ENCODE results near the gene ZDHHC20.

The ZDHHC20 gene, protein sequence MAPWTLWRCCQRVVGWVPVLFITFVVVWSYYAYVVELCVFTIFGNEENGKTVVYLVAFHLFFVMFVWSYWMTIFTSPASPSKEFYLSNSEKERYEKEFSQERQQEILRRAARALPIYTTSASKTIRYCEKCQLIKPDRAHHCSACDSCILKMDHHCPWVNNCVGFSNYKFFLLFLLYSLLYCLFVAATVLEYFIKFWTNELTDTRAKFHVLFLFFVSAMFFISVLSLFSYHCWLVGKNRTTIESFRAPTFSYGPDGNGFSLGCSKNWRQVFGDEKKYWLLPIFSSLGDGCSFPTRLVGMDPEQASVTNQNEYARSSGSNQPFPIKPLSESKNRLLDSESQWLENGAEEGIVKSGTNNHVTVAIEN

DNA sequence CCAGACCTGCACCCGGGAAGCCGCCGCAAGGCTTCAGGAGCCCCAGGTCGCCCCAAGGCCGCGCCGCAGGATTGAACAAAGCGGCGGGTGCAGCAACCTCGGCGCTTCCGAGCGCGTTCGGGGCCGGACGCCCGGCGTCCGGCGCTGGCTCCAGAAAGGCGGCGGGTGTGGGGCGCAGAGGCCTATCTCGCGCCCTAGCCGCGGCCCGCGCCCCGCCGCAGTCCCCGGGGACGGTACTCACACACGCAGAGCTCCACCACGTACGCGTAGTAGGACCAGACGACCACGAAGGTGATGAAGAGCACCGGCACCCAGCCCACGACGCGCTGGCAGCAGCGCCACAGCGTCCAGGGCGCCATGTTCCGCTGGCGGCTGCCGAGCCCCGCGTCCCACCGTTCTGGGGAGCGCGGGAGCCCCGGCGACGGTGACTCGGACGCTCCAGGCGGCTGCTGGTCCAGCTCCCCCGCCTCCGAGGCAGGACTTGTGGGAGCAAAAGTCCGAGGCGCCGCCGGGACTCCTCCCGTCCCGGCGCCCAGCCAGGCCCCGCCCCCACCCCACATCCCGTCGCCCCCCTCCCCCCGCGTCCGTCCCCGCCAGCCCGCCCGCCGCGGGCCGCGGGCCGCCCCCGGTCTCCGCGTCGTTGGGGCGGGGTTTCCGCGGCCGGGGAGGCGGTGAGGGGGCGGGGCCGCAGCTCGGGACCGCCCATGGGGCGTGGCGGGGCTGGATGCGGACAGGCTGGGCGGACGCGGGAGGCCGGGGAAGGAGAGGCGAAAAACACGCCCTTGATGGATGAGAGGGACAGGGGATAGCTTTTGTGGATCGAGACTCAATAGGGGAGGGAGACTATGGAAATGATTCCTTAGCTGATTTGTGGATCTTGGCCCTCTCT, at the start of gene ZDHHC20:
TSS of gene ZDHHC20 (minus strand) at position 491 of the 889 bp plus-strand sequence. CDS start at position 359, 132 bp downstream.
- peak within 1 kb of the TSS; percentile 94 for H3K4me3 ChIP-seq (ENCODE audit: low read depth, low read length)
- TF ChIP-seq, protein P1, sequence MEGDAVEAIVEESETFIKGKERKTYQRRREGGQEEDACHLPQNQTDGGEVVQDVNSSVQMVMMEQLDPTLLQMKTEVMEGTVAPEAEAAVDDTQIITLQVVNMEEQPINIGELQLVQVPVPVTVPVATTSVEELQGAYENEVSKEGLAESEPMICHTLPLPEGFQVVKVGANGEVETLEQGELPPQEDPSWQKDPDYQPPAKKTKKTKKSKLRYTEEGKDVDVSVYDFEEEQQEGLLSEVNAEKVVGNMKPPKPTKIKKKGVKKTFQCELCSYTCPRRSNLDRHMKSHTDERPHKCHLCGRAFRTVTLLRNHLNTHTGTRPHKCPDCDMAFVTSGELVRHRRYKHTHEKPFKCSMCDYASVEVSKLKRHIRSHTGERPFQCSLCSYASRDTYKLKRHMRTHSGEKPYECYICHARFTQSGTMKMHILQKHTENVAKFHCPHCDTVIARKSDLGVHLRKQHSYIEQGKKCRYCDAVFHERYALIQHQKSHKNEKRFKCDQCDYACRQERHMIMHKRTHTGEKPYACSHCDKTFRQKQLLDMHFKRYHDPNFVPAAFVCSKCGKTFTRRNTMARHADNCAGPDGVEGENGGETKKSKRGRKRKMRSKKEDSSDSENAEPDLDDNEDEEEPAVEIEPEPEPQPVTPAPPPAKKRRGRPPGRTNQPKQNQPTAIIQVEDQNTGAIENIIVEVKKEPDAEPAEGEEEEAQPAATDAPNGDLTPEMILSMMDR (IDR thresholded peaks at IDR 0.05; ENCODE audit: borderline replicate concordance, insufficient read depth, low read depth, low read length): no peak

DNA sequence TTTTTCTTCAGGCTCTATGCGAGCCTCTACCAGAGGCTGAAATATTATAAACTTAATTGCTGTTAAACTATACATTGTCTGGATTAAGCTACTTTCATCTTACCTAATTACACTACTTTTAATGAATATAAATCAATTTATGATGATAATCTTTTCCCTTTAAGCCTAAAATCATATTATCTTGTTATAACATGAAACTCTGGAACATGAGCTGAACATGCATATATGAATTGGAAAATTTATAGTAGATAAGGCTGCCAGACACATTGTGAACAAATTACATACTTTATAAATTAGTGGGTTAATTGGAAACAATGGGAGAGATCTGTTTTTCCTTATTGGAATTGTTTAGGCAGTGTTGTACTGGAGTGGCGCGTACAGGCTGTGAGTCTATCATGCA, 45.3 kb upstream of the ZDHHC20 start:
- no peak overlapping the region for H3K4me3 ChIP-seq (ENCODE audit: low read depth, low read length)
- TF ChIP-seq, protein P1 (IDR thresholded peaks at IDR 0.05; ENCODE audit: borderline replicate concordance, insufficient read depth, low read depth, low read length): no peak

DNA sequence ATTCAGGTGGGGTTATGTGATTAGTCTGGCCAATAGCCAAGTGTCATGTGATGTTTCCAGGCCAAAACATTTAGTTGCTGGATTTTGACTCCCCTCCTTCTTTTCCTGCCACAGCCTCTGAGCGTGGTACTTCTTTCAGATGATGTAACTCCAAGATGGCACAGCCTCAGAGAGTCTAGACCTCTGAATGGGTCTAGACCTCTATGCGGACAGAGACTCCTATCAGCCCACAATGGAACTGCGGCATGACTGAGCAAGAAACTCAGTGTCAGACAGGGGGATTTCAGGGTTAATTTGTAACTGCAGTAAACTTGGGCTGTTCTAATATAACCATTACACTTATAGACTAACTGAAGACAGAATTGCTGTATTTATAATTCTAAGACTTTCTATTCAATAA, 42.6 kb upstream of the ZDHHC20 start:
- TF ChIP-seq, protein P1 (IDR thresholded peaks at IDR 0.05; ENCODE audit: borderline replicate concordance, insufficient read depth, low read depth, low read length): no peak
- no peak overlapping the region for H3K4me3 ChIP-seq (ENCODE audit: low read depth, low read length)

DNA sequence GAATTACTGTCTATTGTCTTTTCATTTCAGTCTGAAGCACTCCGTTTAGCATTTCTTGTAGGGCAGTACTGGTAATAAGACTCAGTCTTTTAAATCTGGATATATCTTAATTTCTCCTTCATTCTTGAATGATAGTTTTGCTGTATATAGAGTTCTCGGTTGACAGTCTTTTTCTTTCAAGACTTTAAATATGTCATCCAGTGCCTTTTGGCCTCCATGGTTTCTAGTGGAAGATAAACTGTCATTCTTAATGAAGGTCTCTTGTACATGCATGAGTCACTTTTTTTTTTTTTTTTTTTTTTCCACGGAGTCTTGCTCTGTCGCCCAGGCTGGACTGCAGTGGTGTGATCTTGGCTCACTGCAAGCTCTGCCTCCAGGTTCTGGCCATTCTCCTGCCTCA, 27.2 kb upstream of the ZDHHC20 start:
- TF ChIP-seq, protein P1 (IDR thresholded peaks at IDR 0.05; ENCODE audit: borderline replicate concordance, insufficient read depth, low read depth, low read length): no peak
- no peak overlapping the region for H3K4me3 ChIP-seq (ENCODE audit: low read depth, low read length)

DNA sequence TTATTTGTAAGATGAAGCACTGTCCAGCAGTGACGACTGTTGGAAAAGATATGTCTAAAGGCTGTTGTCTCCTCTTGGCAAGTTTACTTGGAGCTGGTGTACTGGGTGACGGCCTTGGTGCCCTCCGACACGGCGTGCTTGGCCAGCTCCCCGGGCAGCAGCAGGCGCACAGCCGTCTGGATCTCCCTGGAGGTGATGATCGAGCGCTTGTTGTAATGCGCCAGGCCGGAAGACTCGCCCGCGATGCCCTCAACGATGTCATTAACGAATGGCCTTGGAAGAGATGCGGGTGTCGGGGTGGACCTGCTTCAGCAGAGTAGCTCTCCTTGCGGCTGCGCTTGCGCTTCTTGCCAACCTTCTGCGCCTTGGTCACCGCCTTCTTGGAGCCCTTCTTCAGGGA, 24.6 kb upstream of the ZDHHC20 start:
- TF ChIP-seq, protein P1 (IDR thresholded peaks at IDR 0.05; ENCODE audit: borderline replicate concordance, insufficient read depth, low read depth, low read length): no peak
- no peak overlapping the region for H3K4me3 ChIP-seq (ENCODE audit: low read depth, low read length)

DNA sequence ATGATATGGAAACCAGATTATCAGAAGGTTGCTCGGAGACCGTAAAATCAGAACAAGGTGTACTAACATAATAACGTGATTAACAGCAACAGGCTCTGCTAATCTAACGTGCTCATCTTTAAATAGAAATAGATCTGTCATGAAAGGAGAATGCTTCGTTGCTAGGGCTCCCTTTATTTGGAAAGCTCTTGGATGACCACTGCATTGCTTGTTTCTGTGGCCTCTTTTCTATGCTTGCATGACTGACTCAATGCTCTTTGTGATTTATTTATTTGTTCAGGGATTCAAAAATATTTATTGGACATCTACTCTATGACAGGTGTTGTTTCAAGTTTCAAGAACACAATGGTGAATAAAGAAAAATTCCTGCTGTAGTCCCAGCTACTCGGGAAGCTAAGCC, 22.3 kb upstream of the ZDHHC20 start:
- no peak overlapping the region for H3K4me3 ChIP-seq (ENCODE audit: low read depth, low read length)
- TF ChIP-seq, protein P1 (IDR thresholded peaks at IDR 0.05; ENCODE audit: borderline replicate concordance, insufficient read depth, low read depth, low read length): no peak
